Activated CD4-positive, alpha-beta memory T cell treated with anti-CD3 and anti-CD28 coated beads, Interleukin-2, amount 10 ng/mL, durations not matched to agents 7 days and 5 days (primary cell): ENCODE data around the gene LPCAT2. TPM values are rescaled to one million over a fixed set of nuclear protein-coding genes. Genes with fewer than 3 reads are reported as not detected.

Experiments
- total RNA-seq, 2 experiments: library from RNA; stranded (reverse); gene quantifications; one replicate each; pipeline ENCODE4 v1.2.3, GENCODE V29; 2021

LPCAT2 gene
- total RNA-seq, 2 experiments from 2014 or later = 1.3 to 1.6 TPM

Other genes with a start within 250 kb of the LPCAT2 start
- gene IRX6, start 184.9 kb upstream of the LPCAT2 start, total RNA-seq = not detected
- gene MMP2, start 29.9 kb upstream of the LPCAT2 start, total RNA-seq = under 1 TPM; 0.20 to 0.30 TPM
- gene CAPNS2, start 57.6 kb downstream of the LPCAT2 start, total RNA-seq = not detected
- gene SLC6A2, start 146.9 kb downstream of the LPCAT2 start, total RNA-seq = not detected